Colonic mucosa (tissue), 4 donors: Measurements from ENCODE around the gene ITGB5. TPM values are rescaled to one million over a fixed set of nuclear protein-coding genes. Genes with fewer than 3 reads are reported as not detected.
"Not testable (repeated sequence)": the region's sequence is repeated elsewhere in the genome, so short reads cannot be mapped to it uniquely, and the experiment has no call there.

Experiments used
- DNase-seq: peaks from one replicate; pipeline ENCODE4 v3.0.0-alpha.2; 2020
- H3K27ac ChIP-seq: fragments of 200-600 bp; one replicate; pipeline ENCODE4 v1.8.0; 2021
- H3K27me3 ChIP-seq: fragments of 200-600 bp; one replicate; pipeline ENCODE4 v1.8.0; 2021
- H3K36me3 ChIP-seq: fragments of 200-600 bp; one replicate; pipeline ENCODE4 v1.8.0; 2021
- H3K4me1 ChIP-seq: fragments of 200-600 bp; one replicate; pipeline ENCODE4 v1.8.0; 2021; ENCODE audit warnings: mild to moderate bottlenecking
- H3K4me3 ChIP-seq: fragments of 200-600 bp; one replicate; pipeline ENCODE4 v1.8.0; 2021
- H3K9ac ChIP-seq, 2 donors: one replicate each; pipeline ENCODE4 v1.7.0; 2013; ENCODE audit warnings: control low read depth in 2 of 2, low read depth in 2 of 2, low read length in 2 of 2
- H3K9me3 ChIP-seq: fragments of 200-600 bp; one replicate; pipeline ENCODE4 v1.8.0; 2021
- CTCF ChIP-seq: fragments of 200-600 bp; IDR thresholded peaks from one replicate; pipeline ENCODE4 v1.8.0; 2022; ENCODE audit warnings: antibody characterized with exemption, mild to moderate bottlenecking
- intact Hi-C: fragments of 100-400 bp; cut with DNase I; formaldehyde crosslinking; loops from one replicate; pipeline ENCODE4 v1.14.1; 2022
- total RNA-seq, 2 donors: library from RNA; stranded (reverse); fragmentation: NEBNext Ultra II Directional in 1 of 2; extraction: Animal tissue kit (Norgen Biotek cat#: 25700) in 1 of 2; gene quantifications; one replicate each; pipeline ENCODE4 v1.2.1, GENCODE V29; 2021
- donor health status: healthy.
- donor health status: DM: no; HTN: no; CAD: no.
- donor health status: DM: no; HTN: no; CAD: no.

ITGB5 gene
- total RNA-seq, 2 donors from 2014 or later: 74.4 to 74.8 TPM

GRCh38 chr3:124791142-124791541, 96.0 kb downstream of the ITGB5 start:
- no peak for DNase-seq
- Histone ChIP-seq H3K9me3 (no peaks in the 10 kb centered on the region), H3K4me3 (no peak overlapping the region), H3K27me3 (no peaks in the 10 kb centered on the region), H3K27ac (no peak overlapping the region), H3K36me3 (no peaks in the 10 kb centered on the region), H3K4me1 (no peaks in the 10 kb centered on the region), H3K9ac (no peak overlapping the region)
- intact Hi-C loops: no loop called here
- no peak for TF ChIP-seq CTCF

- DNase-seq, H3K4me1 ChIP-seq, H3K9ac ChIP-seq, H3K36me3 ChIP-seq, intact Hi-C loops, H3K4me3 ChIP-seq, H3K27ac ChIP-seq, H3K27me3 ChIP-seq, H3K9me3 ChIP-seq: not testable (repeated sequence)
Observed at GRCh38 chr3:124789103-124789502, 98.1 kb downstream of the ITGB5 start.

- DNase-seq: no peak
- Histone ChIP-seq H3K9me3 (no peaks in the 10 kb centered on the region), H3K27ac (no peak overlapping the region), H3K4me3 (no peak overlapping the region), H3K4me1 (no peaks in the 10 kb centered on the region), H3K9ac (no peak overlapping the region), H3K27me3 (no peaks in the 10 kb centered on the region), H3K36me3 (no peaks in the 10 kb centered on the region)
- no peak for TF ChIP-seq CTCF
- intact Hi-C loops: no loop called here
Observed at GRCh38 chr3:124788254-124788745, 98.9 kb downstream of the ITGB5 start.

- no peaks in the 10 kb centered on the region for H3K4me1 ChIP-seq
- no peaks in the 10 kb centered on the region for H3K36me3 ChIP-seq
- H3K4me3 ChIP-seq: no peak overlapping the region
- no peaks in the 10 kb centered on the region for H3K9me3 ChIP-seq
- intact Hi-C loops: no loop called here
- DNase-seq: no peak
- H3K27me3 ChIP-seq: no peaks in the 10 kb centered on the region
- no peak for TF ChIP-seq CTCF
- no peak overlapping the region for H3K9ac ChIP-seq
- H3K27ac ChIP-seq: no peak overlapping the region
Observed at GRCh38 chr3:124787476-124788195, 99.5 kb downstream of the ITGB5 start.

GRCh38 chr3:124786511-124787241, 100.5 kb downstream of the ITGB5 start:
- intact Hi-C loops: no loop called here
- no peak for TF ChIP-seq CTCF
- H3K4me1 ChIP-seq: peaks cover 2% of the 10 kb centered on the region
- no peak overlapping the region for H3K9ac ChIP-seq
- no peaks in the 10 kb centered on the region for H3K27me3 ChIP-seq
- H3K4me3 ChIP-seq: no peak overlapping the region
- DNase-seq: peak; percentile 41
- peak overlapping the region; percentile 11 for H3K27ac ChIP-seq
- H3K9me3 ChIP-seq: no peaks in the 10 kb centered on the region
- no peaks in the 10 kb centered on the region for H3K36me3 ChIP-seq

- H3K27me3 ChIP-seq: no peaks in the 10 kb centered on the region
- no peak overlapping the region for H3K9ac ChIP-seq
- no peak for DNase-seq
- H3K9me3 ChIP-seq: no peaks in the 10 kb centered on the region
- H3K4me1 ChIP-seq: peaks cover 3% of the 10 kb centered on the region
- no peaks in the 10 kb centered on the region for H3K36me3 ChIP-seq
- TF ChIP-seq CTCF: no peak
- H3K4me3 ChIP-seq: no peak overlapping the region
- H3K27ac ChIP-seq: peak overlapping the region; percentile 11
- intact Hi-C loops: no loop called here
Observed at GRCh38 chr3:124785973-124786372, 101.2 kb downstream of the ITGB5 start.
